IMR-90 (cell line): ENCODE data around the gene RHBDF2.

Experiments used
- BHLHE40 ChIP-seq: fragments of 150-350 bp; IDR thresholded peaks from 2 replicates; pipeline ENCODE4 v1.6.1; 2016; ENCODE audit warnings: mild to moderate bottlenecking, low read depth, low read length
- CEBPB ChIP-seq: IDR thresholded peaks from 2 replicates; pipeline ENCODE4 v1.6.1; 2012; ENCODE audit warnings: low read depth, low read length, improper control_type of control experiment
- CHD1 ChIP-seq: IDR thresholded peaks from 2 replicates; pipeline ENCODE4 v1.6.1; 2012; ENCODE audit warnings: low read depth, low read length, improper control_type of control experiment
- CTCF ChIP-seq: conservative IDR thresholded peaks from 2 replicates; pipeline ENCODE4 v1.5.1; 2012; ENCODE audit warnings: mild to moderate bottlenecking, low read depth, low read length, improper control_type of control experiment
- POLR2A ChIP-seq: IDR thresholded peaks from 2 replicates; pipeline ENCODE4 v1.6.1; 2012; ENCODE audit warnings: mild to moderate bottlenecking, low read depth, low read length
- RCOR1 ChIP-seq: IDR thresholded peaks from 2 replicates; pipeline ENCODE4 v1.6.1; 2012; ENCODE audit warnings: mild to moderate bottlenecking, low read length, improper control_type of control experiment; ENCODE audit not compliant: insufficient replicate concordance
- SMC3 ChIP-seq: fragments of 150-350 bp; IDR thresholded peaks from 2 replicates; pipeline ENCODE4 v1.6.1; 2016; ENCODE audit warnings: low read depth, mild to moderate bottlenecking, antibody characterized with exemption, low read length, moderate library complexity
- USF2 ChIP-seq: fragments of 150-350 bp; IDR thresholded peaks from 2 replicates; pipeline ENCODE4 v1.6.1; 2017; ENCODE audit warnings: mild to moderate bottlenecking, antibody characterized with exemption, low read length, low read depth

GRCh38 chr17:76471498-76472257 lies 29.5 kb downstream of the RHBDF2 start:
- no peak for TF ChIP-seq RCOR1
- no peak for TF ChIP-seq BHLHE40
- no peak for TF ChIP-seq POLR2A
- TF ChIP-seq CTCF, result no peak
- no peak for TF ChIP-seq SMC3
- TF ChIP-seq USF2, result no peak
- no peak for TF ChIP-seq CHD1
- TF ChIP-seq CEBPB, result no peak
